Mesenchymal stem cell (in vitro differentiated cells and primary cell): Measurements from ENCODE around the gene SLC26A4.

Source experiments
- DNase-seq: peaks from one replicate; pipeline ENCODE4 v3.0.0-alpha.2; 2013
- H2AFZ ChIP-seq: one replicate; pipeline ENCODE4 v1.6.1; 2013; ENCODE audit warnings: low read depth, mild to moderate bottlenecking, control low read depth, inconsistent platforms, low read length, moderate library complexity
- H2AK5ac ChIP-seq: 2 replicates; pipeline ENCODE4 v1.6.1; 2013; ENCODE audit warnings: low read length, moderate library complexity, mild to moderate bottlenecking, inconsistent platforms; ENCODE audit not compliant: severe bottlenecking
- H2BK120ac ChIP-seq: one replicate; pipeline ENCODE4 v1.6.1; 2013; ENCODE audit warnings: low read depth, mild to moderate bottlenecking, inconsistent platforms, low read length, moderate library complexity
- H2BK12ac ChIP-seq, 2 experiments: one replicate each; pipeline ENCODE4 v1.6.1; 2013; ENCODE audit warnings: inconsistent platforms in 2 of 2, low read length in 2 of 2, mild to moderate bottlenecking in 2 of 2, moderate library complexity in 2 of 2, control low read depth in 1 of 2
- H2BK15ac ChIP-seq: one replicate; pipeline ENCODE4 v1.6.1; 2013; ENCODE audit warnings: mild to moderate bottlenecking, low read depth, inconsistent platforms; ENCODE audit not compliant: poor library complexity, severe bottlenecking
- H2BK5ac ChIP-seq: 2 replicates; pipeline ENCODE4 v1.6.1; 2013; ENCODE audit warnings: low read depth, mild to moderate bottlenecking, low read length, control low read depth, inconsistent platforms; ENCODE audit not compliant: poor library complexity, severe bottlenecking
- H3K14ac ChIP-seq, 2 experiments: one replicate each; pipeline ENCODE4 v1.6.1; 2013; ENCODE audit warnings: inconsistent platforms in 2 of 2, low read length in 2 of 2, control low read depth in 1 of 2, mild to moderate bottlenecking in 1 of 2, moderate library complexity in 1 of 2
- H3K18ac ChIP-seq, 2 experiments: one replicate each; pipeline ENCODE4 v1.6.1; 2013; ENCODE audit warnings: inconsistent platforms in 2 of 2, low read length in 2 of 2, control low read depth in 1 of 2, low read depth in 1 of 2, mild to moderate bottlenecking in 1 of 2
- H3K23ac ChIP-seq, 2 experiments: one replicate each; pipeline ENCODE4 v1.6.1; 2013; ENCODE audit warnings: inconsistent platforms in 2 of 2, low read length in 2 of 2, mild to moderate bottlenecking in 2 of 2, moderate library complexity in 2 of 2, control low read depth in 1 of 2
- H3K27ac ChIP-seq: 2 replicates; pipeline ENCODE4 v1.5.1; 2013; ENCODE audit warnings: mild to moderate bottlenecking, moderate library complexity, low read length, control low read depth, inconsistent platforms; ENCODE audit not compliant: poor library complexity, severe bottlenecking
- H3K27me3 ChIP-seq, 2 experiments: 2 replicates each; pipeline versions ENCODE4 v1.6.1 to v1.7.0; 2013; ENCODE audit warnings: low read length in 2 of 2, mild to moderate bottlenecking in 2 of 2, moderate library complexity in 2 of 2, control low read depth in 1 of 2, inconsistent platforms in 1 of 2; ENCODE audit not compliant: control insufficient read depth in 1 of 2, insufficient read depth in 1 of 2
- H3K36me3 ChIP-seq, 2 experiments: 2 replicates each; pipeline versions ENCODE4 v1.6.1 to v1.7.0; 2013; ENCODE audit warnings: low read length in 2 of 2, control low read depth in 1 of 2, inconsistent platforms in 1 of 2, low read depth in 1 of 2, mild to moderate bottlenecking in 1 of 2; ENCODE audit not compliant: insufficient read depth in 2 of 2, control insufficient read depth in 1 of 2
- H3K4ac ChIP-seq, 2 experiments: one replicate each; pipeline ENCODE4 v1.6.1; 2013; ENCODE audit warnings: inconsistent platforms in 2 of 2, low read length in 2 of 2, mild to moderate bottlenecking in 2 of 2, moderate library complexity in 2 of 2, control low read depth in 1 of 2, low read depth in 1 of 2
- H3K4me1 ChIP-seq: 2 replicates; pipeline ENCODE4 v1.6.1; 2013; ENCODE audit warnings: low read depth, low read length, control low read depth; ENCODE audit not compliant: control insufficient read depth, insufficient read depth
- H3K4me2 ChIP-seq: 2 replicates; pipeline ENCODE4 v1.6.1; 2013; ENCODE audit warnings: low read length, mild to moderate bottlenecking, inconsistent platforms; ENCODE audit not compliant: poor library complexity, severe bottlenecking
- H3K4me3 ChIP-seq, 2 experiments: 2 replicates each; pipeline versions ENCODE4 v1.5.1 to v1.7.0; 2013; ENCODE audit warnings: low read length in 2 of 2, mild to moderate bottlenecking in 2 of 2, control low read depth in 1 of 2, low read depth in 1 of 2; ENCODE audit not compliant: insufficient read depth in 1 of 2
- H3K79me1 ChIP-seq: replicated peaks from 2 replicates; pipeline ENCODE4 v1.6.1; 2013; ENCODE audit warnings: mild to moderate bottlenecking, control low read depth, low read length, inconsistent platforms; ENCODE audit not compliant: poor library complexity, severe bottlenecking
- H3K9ac ChIP-seq: 2 replicates; pipeline ENCODE4 v1.7.0; 2013; ENCODE audit warnings: mild to moderate bottlenecking, low read length, moderate library complexity
- H3K9me3 ChIP-seq: 2 replicates; pipeline ENCODE4 v1.7.0; 2013; ENCODE audit warnings: mild to moderate bottlenecking, low read length; ENCODE audit not compliant: control insufficient read depth
- H4K8ac ChIP-seq: one replicate; pipeline ENCODE4 v1.6.1; 2013; ENCODE audit warnings: inconsistent platforms, mild to moderate bottlenecking, low read length, moderate library complexity
- H4K91ac ChIP-seq: one replicate; pipeline ENCODE4 v1.6.1; 2013; ENCODE audit warnings: mild to moderate bottlenecking, low read length, inconsistent platforms
- WGBS: methylation state at CpG from one replicate; pipeline ENCODE4 v1.1.7; 2013; ENCODE audit warnings: mixed read lengths; 5-methylcytosine and 5-hydroxymethylcytosine counted together

SLC26A4 gene

DNA sequence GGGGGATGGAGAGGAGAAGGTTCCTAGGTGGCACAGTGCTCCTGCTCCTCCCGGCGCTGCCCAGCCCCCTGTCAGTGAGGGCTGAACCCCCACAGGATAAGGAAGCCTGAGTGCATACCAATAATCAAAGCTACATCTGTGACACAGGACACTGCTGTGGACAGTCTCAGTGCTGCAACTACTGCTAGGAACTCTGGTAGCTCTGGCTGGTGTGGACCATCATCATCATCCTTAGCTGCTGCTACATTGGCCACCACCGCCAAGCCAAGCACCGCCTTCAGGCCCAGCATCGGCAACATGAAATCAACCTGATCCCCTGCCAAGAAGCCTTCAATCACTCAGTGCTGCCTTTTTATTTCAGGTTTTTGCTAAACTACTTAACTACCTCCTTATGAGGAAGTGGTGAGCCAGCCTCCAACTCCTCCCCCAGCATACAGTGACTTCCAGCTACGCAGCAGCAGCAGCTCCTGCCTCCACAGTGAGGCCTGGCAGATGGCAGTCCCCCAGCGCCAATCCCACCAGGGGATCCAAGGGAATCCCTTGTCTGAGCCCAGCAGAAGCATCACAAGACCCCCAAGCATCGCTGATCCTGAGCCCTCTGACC lies 32.1 kb upstream of the SLC26A4 start:
- Histone ChIP-seq H4K8ac (no peak overlapping the region), H3K9me3 (no peaks in the 10 kb centered on the region)

DNA sequence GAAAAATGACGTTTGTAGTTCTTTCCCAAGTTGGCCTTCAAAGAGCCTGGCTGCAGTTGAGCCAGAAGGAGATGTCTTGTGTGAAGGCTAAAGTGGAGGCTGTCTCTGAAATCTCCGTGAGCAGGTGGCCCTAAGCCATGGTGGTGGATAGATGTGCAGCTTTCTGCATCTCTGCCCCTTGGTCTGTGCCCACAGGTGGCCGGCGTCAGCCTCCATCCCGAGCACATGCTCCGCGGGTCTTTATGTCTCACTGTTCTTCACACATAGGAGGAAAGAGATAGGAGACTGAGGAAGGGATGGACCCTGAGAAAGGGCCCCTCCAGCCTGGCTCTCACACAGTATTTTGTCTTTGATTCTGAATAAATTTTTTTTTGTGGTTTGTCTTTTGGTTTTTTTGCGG lies 30.3 kb upstream of the SLC26A4 start:
- Histone ChIP-seq H2BK5ac (no peak overlapping the region), H3K79me1 (no peaks in the 10 kb centered on the region), H2AK5ac (no peak overlapping the region), H2BK15ac (no peak overlapping the region), H3K18ac (no peak overlapping the region), H3K23ac (no peak overlapping the region), H3K27ac (no peak overlapping the region), H3K4me2 (no peak overlapping the region), H4K8ac (no peak overlapping the region), H3K4me3 (no peak overlapping the region), H3K9ac (no peak overlapping the region), H3K9me3 (no peaks in the 10 kb centered on the region), H3K14ac (no peak overlapping the region), H2BK120ac (no peak overlapping the region), H2AFZ (no peak overlapping the region), H4K91ac (no peak overlapping the region), H3K4ac (no peak overlapping the region), H3K4me1 (no peaks in the 10 kb centered on the region), H3K27me3 (no peaks in the 10 kb centered on the region), H2BK12ac (no peak overlapping the region), H3K36me3 (peaks cover 0 to 13% of the 10 kb centered on the region in 2 experiments)
- no peak for DNase-seq
- 98% methylated on average over 8 of the region's 8 CpGs for WGBS

More for the DNA sequence above, 32.1 kb upstream of the SLC26A4 start:
- H2BK5ac ChIP-seq, result no peak overlapping the region
- peaks cover 2 to 13% of the 10 kb centered on the region in 2 experiments for H3K36me3 ChIP-seq
- H3K4me3 ChIP-seq, result no peak overlapping the region
- no peak overlapping the region for H3K9ac ChIP-seq
- H2AK5ac ChIP-seq, result no peak overlapping the region
- no peak overlapping the region for H3K4ac ChIP-seq
- H4K91ac ChIP-seq, result no peak overlapping the region
- H2AFZ ChIP-seq, result no peak overlapping the region
- 92% methylated on average over 8 of the region's 8 CpGs for WGBS
- no peak overlapping the region for H3K27ac ChIP-seq
- H3K79me1 ChIP-seq, result no peaks in the 10 kb centered on the region
- no peak overlapping the region for H2BK120ac ChIP-seq
- no peak overlapping the region for H2BK15ac ChIP-seq
- no peak overlapping the region for H3K23ac ChIP-seq
- DNase-seq, result no peak
- no peak overlapping the region for H3K14ac ChIP-seq
- H3K18ac ChIP-seq, result no peak overlapping the region
- no peaks in the 10 kb centered on the region for H3K4me1 ChIP-seq
- no peak overlapping the region for H3K4me2 ChIP-seq
- no peak overlapping the region for H2BK12ac ChIP-seq
- no peaks in the 10 kb centered on the region for H3K27me3 ChIP-seq

DNA sequence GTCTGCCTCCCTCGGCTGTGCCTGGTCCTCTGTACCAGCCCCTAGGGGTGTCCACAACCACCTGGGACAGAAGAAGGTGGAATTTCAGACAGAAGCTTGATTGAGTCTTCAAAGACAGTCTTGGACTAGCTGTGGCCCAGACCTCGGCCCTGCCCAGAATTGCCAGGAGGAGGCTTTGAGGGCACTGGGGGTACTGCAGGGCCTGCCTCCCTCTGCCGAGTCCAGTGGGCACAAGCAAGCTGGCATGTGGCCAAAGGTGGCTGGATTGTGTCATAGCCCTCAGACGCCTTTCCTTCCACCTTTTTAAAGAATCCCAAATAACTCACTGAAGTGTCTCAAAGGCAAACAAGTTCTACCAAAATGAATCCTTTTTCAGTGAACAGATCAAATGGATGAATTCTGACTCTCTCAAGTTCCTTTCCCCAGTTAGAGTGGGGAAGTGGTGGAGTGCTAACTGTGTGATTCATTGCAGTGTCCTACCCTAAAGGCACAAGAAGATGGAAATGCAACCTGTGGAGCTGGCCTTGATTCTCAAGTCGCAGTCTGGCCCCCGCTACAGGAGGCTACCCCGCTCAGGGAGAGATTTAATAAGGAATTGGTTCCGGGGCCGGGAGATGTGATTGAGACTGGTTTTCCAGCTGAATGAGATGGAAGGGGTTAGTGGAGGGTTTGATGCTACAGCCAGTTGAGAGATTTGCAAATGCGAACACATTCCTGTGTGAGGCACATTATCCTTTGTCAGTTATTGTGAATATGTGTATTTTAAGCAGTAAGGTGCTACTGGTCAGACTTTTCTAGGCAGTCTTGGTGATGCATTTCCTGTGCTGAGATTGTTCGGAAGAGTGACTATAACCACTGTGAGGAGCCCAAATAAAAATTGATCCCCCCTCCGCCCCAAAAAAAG lies 28.8 kb upstream of the SLC26A4 start:
- WGBS, result 96% methylated on average over 12 of the region's 12 CpGs

DNA sequence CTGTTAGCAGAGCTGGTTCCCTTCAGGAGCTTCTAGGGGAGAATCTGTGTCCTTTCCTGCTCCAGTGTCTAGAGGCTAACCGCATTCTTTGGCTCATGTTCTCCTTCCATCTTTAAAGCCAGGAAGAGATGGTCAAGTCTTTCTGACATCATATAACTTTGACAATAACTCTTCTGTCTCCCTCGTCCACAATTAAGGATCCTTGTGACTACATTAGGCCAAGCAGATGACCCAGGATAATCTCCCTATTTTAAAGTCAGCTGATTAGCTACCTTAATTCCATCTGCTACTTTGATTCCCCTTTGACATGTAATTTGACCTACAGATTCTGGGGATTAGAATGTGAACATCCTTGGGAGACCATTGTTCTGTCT lies 28.1 kb upstream of the SLC26A4 start:
- peaks cover 0 to 13% of the 10 kb centered on the region in 2 experiments for H3K36me3 ChIP-seq
- H2AK5ac ChIP-seq, result no peak overlapping the region
- H2AFZ ChIP-seq, result no peak overlapping the region
- H2BK12ac ChIP-seq, result no peak overlapping the region
- H3K23ac ChIP-seq, result no peak overlapping the region
- no peak overlapping the region for H3K9ac ChIP-seq
- H3K4me1 ChIP-seq, result no peaks in the 10 kb centered on the region
- no peak overlapping the region for H2BK15ac ChIP-seq
- H3K27me3 ChIP-seq, result no peaks in the 10 kb centered on the region
- H3K9me3 ChIP-seq, result no peaks in the 10 kb centered on the region
- no peak overlapping the region for H4K91ac ChIP-seq
- no peak overlapping the region for H3K4me2 ChIP-seq
- H3K27ac ChIP-seq, result no peak overlapping the region
- DNase-seq, result no peak
- H3K14ac ChIP-seq, result no peak overlapping the region
- H4K8ac ChIP-seq, result no peak overlapping the region
- H2BK5ac ChIP-seq, result no peak overlapping the region
- H3K4ac ChIP-seq, result no peak overlapping the region
- H3K18ac ChIP-seq, result no peak overlapping the region
- no peaks in the 10 kb centered on the region for H3K79me1 ChIP-seq
- no peak overlapping the region for H2BK120ac ChIP-seq
- WGBS, result 95% methylated on average over 2 of the region's 2 CpGs
- H3K4me3 ChIP-seq, result no peak overlapping the region

More for the DNA sequence above, 28.8 kb upstream of the SLC26A4 start:
- Histone ChIP-seq H2AK5ac (no peak overlapping the region), H3K23ac (no peak overlapping the region), H3K36me3 (peaks cover 0 to 13% of the 10 kb centered on the region in 2 experiments), H3K4me1 (no peaks in the 10 kb centered on the region), H3K9me3 (no peaks in the 10 kb centered on the region), H2AFZ (no peak overlapping the region), H3K9ac (no peak overlapping the region), H4K8ac (no peak overlapping the region), H3K14ac (no peak overlapping the region), H3K27ac (no peak overlapping the region), H2BK12ac (no peak overlapping the region), H2BK120ac (no peak overlapping the region), H3K18ac (no peak overlapping the region), H3K4me3 (no peak overlapping the region), H3K79me1 (no peaks in the 10 kb centered on the region), H3K4me2 (no peak overlapping the region), H3K4ac (no peak overlapping the region), H2BK15ac (no peak overlapping the region), H3K27me3 (no peaks in the 10 kb centered on the region), H4K91ac (no peak overlapping the region), H2BK5ac (no peak overlapping the region)
- DNase-seq, result no peak
